A549 treated with RU486 at 1 μM for 4 hours (cell line): ENCODE measurements around the gene ZNF639. TPM values are rescaled to one million over a fixed set of nuclear protein-coding genes. Genes with fewer than 3 reads are reported as not detected.

Source experiments
- total RNA-seq: library from RNA; stranded (reverse); fragments of 200-300 nt; extraction: Qiagen RNA extraction; gene quantifications from 5 replicates; pipeline ENCODE4 v1.2.3, GENCODE V29; 2022; ENCODE audit warnings: low read depth

The ZNF639 gene
- total RNA-seq, result 13.1 to 24.9 TPM (median 22.4 TPM) in 5 replicates

GRCh38 chr3:179322286-179323196 lies at the start of gene ZNF639:
TSS of gene ZNF639 (plus strand) at chr3:179323031. CDS start at chr3:179328294, 5,263 bp downstream.

GRCh38 chr3:179347345-179348194 lies 24.7 kb downstream of the ZNF639 start, which contains the start of gene MFN1:
TSS of gene MFN1 (plus strand) at chr3:179347709. CDS start at chr3:179348852, 1,143 bp downstream.

Other genes with a start within 250 kb of the ZNF639 start
- 3.3 to 7.7 TPM (median 6.2 TPM) in 5 replicates for gene PIK3CA, start 174.7 kb upstream of the ZNF639 start, total RNA-seq
- 1.1 to 1.5 TPM (median 1.3 TPM) in 5 replicates for gene KCNMB3, start 71.9 kb upstream of the ZNF639 start, total RNA-seq
- gene MFN1, start 24.7 kb downstream of the ZNF639 start, total RNA-seq, result 12.4 to 21.0 TPM (median 19.5 TPM) in 5 replicates
- 7.9 to 14.3 TPM (median 11.6 TPM) in 5 replicates for gene GNB4, start 128.4 kb downstream of the ZNF639 start, total RNA-seq
- gene ACTL6A, start 239.9 kb downstream of the ZNF639 start, total RNA-seq, result 48.1 to 77.9 TPM (median 56.1 TPM) in 5 replicates